Measurements from ENCODE around the gene ABCA7.

- TF ChIP-seq TCF12 (IDR thresholded peaks at IDR 0.05; ENCODE audit: low read depth, low read length) (0 out of 2 replicates have a peak, but pooled peaks have one; percentile 59), YY1 (IDR thresholded peaks at IDR 0.05; ENCODE audit: low read depth, low read length) (0 out of 2 replicates have a peak, but pooled peaks have one; percentile 55), SP1 (IDR thresholded peaks at IDR 0.05; ENCODE audit: low read depth, low read length) (0 out of 2 replicates have a peak, but pooled peaks have one; percentile 17), POLR2AphosphoS5 (IDR thresholded peaks at IDR 0.05; ENCODE audit: low read depth, low read length) (no peak; the same call in none of the 2 replicates), CBX5 (IDR thresholded peaks at IDR 0.05; ENCODE audit: low read depth, low read length) (no peak), CTCF (IDR thresholded peaks at IDR 0.05; ENCODE audit: control extremely low read depth in 1 of 3, insufficient read depth in 1 of 3, low read depth in 1 of 3, low read length in 3 of 3) (no peak), RBBP5 (IDR thresholded peaks at IDR 0.05; ENCODE audit: borderline replicate concordance, low read depth, low read length) (peak; percentile 40; the same call in 1 of the 2 replicates), POU5F1 (IDR thresholded peaks at IDR 0.05; ENCODE audit: low read depth, low read length) (no peak), ATF3 (IDR thresholded peaks at IDR 0.05; ENCODE audit: insufficient read depth, low read depth, low read length) (no peak), EZH2 (IDR thresholded peaks at IDR 0.05; ENCODE audit: low read depth, low read length, severe bottlenecking) (no peak)
Observed at GRCh38 chr19:1025960-1026782, 13.7 kb upstream of the ABCA7 start, which contains the start of gene CNN2.
